DND-41 (cell line): ENCODE measurements around the gene KRT9.

Source experiments
- CTCF ChIP-seq: IDR thresholded peaks from 2 replicates; pipeline ENCODE4 v1.5.1; 2012; ENCODE audit warnings: borderline replicate concordance, low read length, moderate library complexity, mild to moderate bottlenecking; ENCODE audit not compliant: poor library complexity, severe bottlenecking; ENCODE audit errors: extremely low read depth
- EZH2 ChIP-seq: IDR thresholded peaks from 3 replicates; pipeline ENCODE4 v1.6.1; 2012; ENCODE audit warnings: borderline replicate concordance, low read depth, mild to moderate bottlenecking, moderate library complexity, low read length, inconsistent platforms; ENCODE audit not compliant: severe bottlenecking

- TF ChIP-seq CTCF (no peak), EZH2 (no peak)
Observed at GRCh38 chr17:41600318-41600717, 28.5 kb upstream of the KRT9 start.
